Kidney epithelial cell (primary cell): Measurements from ENCODE around the gene FKBP14. TPM values are rescaled to one million over a fixed set of nuclear protein-coding genes. Genes with fewer than 3 reads are reported as not detected.

Source experiments
- DNase-seq: peaks from one replicate; pipeline ENCODE4 v3.0.0-alpha.2; 2010; ENCODE audit warnings: low read depth
- H3K27me3 ChIP-seq: 2 replicates; pipeline ENCODE4 v1.6.0; 2011; ENCODE audit warnings: low read length; ENCODE audit not compliant: control insufficient read depth, insufficient read depth
- H3K36me3 ChIP-seq: 2 replicates; pipeline ENCODE4 v1.5.1; 2011; ENCODE audit warnings: low read length; ENCODE audit not compliant: control insufficient read depth, insufficient read depth
- H3K4me3 ChIP-seq: 2 replicates; pipeline ENCODE4 v1.5.1; 2011; ENCODE audit warnings: low read depth, mild to moderate bottlenecking, control low read depth, low read length
- CTCF ChIP-seq: IDR thresholded peaks from 2 replicates; pipeline ENCODE4 v1.5.1; 2011; ENCODE audit warnings: mild to moderate bottlenecking, moderate library complexity, low read length, control low read depth, inconsistent platforms; ENCODE audit not compliant: insufficient read depth, poor library complexity, severe bottlenecking
- total RNA-seq: library from RNA; depleted of rRNA; stranded (reverse); fragments of >200 nt; gene quantifications from 2 replicates; pipeline ENCODE4 v1.2.3, GENCODE V29; 2015

Gene FKBP14
- total RNA-seq, 1 donor from 2014 or later = 17.0 TPM

GRCh38 chr7:30020535-30020934 lies 6.0 kb downstream of the FKBP14 start:
- TF ChIP-seq CTCF = no peak
- Histone ChIP-seq H3K36me3 (no peaks in the 10 kb centered on the region), H3K27me3 (no peaks in the 10 kb centered on the region), H3K4me3 (no peak overlapping the region)
- no peak for DNase-seq

GRCh38 chr7:30019960-30020359 lies 6.5 kb downstream of the FKBP14 start:
- no peak for TF ChIP-seq CTCF
- no peak for DNase-seq
- no peak overlapping the region for H3K4me3 ChIP-seq
- no peaks in the 10 kb centered on the region for H3K36me3 ChIP-seq
- H3K27me3 ChIP-seq = no peaks in the 10 kb centered on the region

- no peak for TF ChIP-seq CTCF
- no peak for DNase-seq
Measured at GRCh38 chr7:30019387-30019786, 7.1 kb downstream of the FKBP14 start.

GRCh38 chr7:30018451-30018850 lies 8.1 kb downstream of the FKBP14 start:
- DNase-seq = no peak
- no peak for TF ChIP-seq CTCF
- Histone ChIP-seq H3K4me3 (no peak overlapping the region), H3K27me3 (no peaks in the 10 kb centered on the region), H3K36me3 (no peaks in the 10 kb centered on the region)

More at GRCh38 chr7:30019387-30019786, 7.1 kb downstream of the FKBP14 start:
- no peak overlapping the region for H3K4me3 ChIP-seq
- no peaks in the 10 kb centered on the region for H3K27me3 ChIP-seq
- no peaks in the 10 kb centered on the region for H3K36me3 ChIP-seq

GRCh38 chr7:30012757-30013156 lies 13.7 kb downstream of the FKBP14 start:
- no peak overlapping the region for H3K4me3 ChIP-seq
- DNase-seq = no peak
- H3K27me3 ChIP-seq = no peaks in the 10 kb centered on the region
- H3K36me3 ChIP-seq = no peaks in the 10 kb centered on the region
- TF ChIP-seq CTCF = no peak

GRCh38 chr7:30010021-30010420 lies 16.5 kb downstream of the FKBP14 start:
- Histone ChIP-seq H3K36me3 (no peaks in the 10 kb centered on the region), H3K27me3 (no peaks in the 10 kb centered on the region), H3K4me3 (no peak overlapping the region)
- DNase-seq = no peak
- TF ChIP-seq CTCF = no peak
